Brain microvascular endothelial cell (primary cell): ENCODE measurements around the gene ZNF546.

ENCODE experiments used
- DNase-seq: peaks from one replicate; pipeline ENCODE4 v3.0.0-alpha.2; 2020
- H3K27ac ChIP-seq: fragments of 250-450 bp; sonication (Bioruptor Pico); 2 replicates; pipeline ENCODE4 v1.5.1; 2020; ENCODE audit warnings: mild to moderate bottlenecking, moderate library complexity
- H3K27me3 ChIP-seq: fragments of 250-450 bp; sonication (Bioruptor Pico); replicated peaks from 2 replicates; pipeline ENCODE4 v1.5.1; 2020; ENCODE audit warnings: mild to moderate bottlenecking
- H3K36me3 ChIP-seq: fragments of 250-450 bp; sonication (Bioruptor Pico); replicated peaks from 2 replicates; pipeline ENCODE4 v1.5.1; 2020; ENCODE audit warnings: mild to moderate bottlenecking
- H3K4me3 ChIP-seq: 2 replicates; pipeline ENCODE4 v1.5.1; 2011; ENCODE audit warnings: low read depth, mild to moderate bottlenecking, control low read depth, low read length, moderate library complexity
- CTCF ChIP-seq: IDR thresholded peaks from 2 replicates; pipeline ENCODE4 v1.5.1; 2011; ENCODE audit warnings: low read depth, mild to moderate bottlenecking, moderate library complexity, low read length, control low read depth, inconsistent platforms; ENCODE audit errors: missing control alignments
- in situ Hi-C: cut with HindIII; loops from 2 replicates; pipeline ENCODE4 v1.10.0; 2017; ENCODE audit warnings: low sequenced_read_pairs, low pct_ligation_motif_present

Gene ZNF546

DNA sequence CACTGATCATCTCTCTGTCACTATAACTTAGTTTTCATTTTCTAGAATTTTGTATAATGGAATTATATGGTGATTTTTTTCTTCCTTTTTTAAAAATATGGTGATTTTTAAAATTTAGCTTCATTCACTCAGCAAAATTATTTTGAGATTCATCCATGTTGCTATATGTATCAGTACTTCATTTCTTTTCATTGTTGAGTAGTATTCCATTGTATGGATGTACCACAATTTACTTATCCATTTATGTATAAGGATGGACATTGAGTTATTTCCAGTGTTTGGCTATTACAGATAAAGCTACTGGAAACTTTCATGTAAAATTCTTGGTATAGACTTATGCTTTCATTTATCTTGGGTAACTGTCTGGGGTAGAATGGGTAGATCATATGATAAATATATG, 12.8 kb downstream of the ZNF546 start:
- H3K4me3 ChIP-seq, result no peak overlapping the region

DNA sequence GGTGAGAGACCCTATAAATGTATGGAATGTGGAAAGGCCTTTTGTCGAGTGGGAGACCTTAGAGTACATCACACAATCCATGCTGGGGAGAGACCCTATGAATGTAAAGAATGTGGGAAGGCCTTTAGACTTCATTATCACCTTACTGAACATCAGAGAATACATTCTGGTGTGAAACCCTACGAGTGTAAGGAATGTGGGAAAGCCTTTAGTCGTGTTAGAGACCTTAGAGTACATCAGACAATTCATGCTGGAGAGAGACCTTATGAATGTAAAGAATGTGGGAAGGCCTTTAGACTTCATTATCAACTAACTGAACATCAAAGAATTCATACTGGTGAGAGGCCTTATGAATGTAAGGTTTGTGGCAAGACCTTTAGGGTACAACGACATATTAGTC, 17.1 kb downstream of the ZNF546 start:
- no peak for DNase-seq
- Histone ChIP-seq H3K36me3 (no peaks in the 10 kb centered on the region), H3K4me3 (no peak overlapping the region), H3K27me3 (no peaks in the 10 kb centered on the region), H3K27ac (no peak overlapping the region)
- no peak for TF ChIP-seq CTCF
- in situ Hi-C loops, result no loop called here

More for the DNA sequence above, 12.8 kb downstream of the ZNF546 start:
- in situ Hi-C loops, result no loop called here
- Histone ChIP-seq H3K27me3 (no peaks in the 10 kb centered on the region), H3K36me3 (peaks cover 2% of the 10 kb centered on the region), H3K27ac (no peak overlapping the region)
- DNase-seq, result no peak
- no peak for TF ChIP-seq CTCF

GRCh38 chr19:40023969-40024368, 27.1 kb downstream of the ZNF546 start:
- no peak overlapping the region for H3K27ac ChIP-seq
- DNase-seq, result no peak
- in situ Hi-C loops, result no loop called here
- no peak overlapping the region for H3K4me3 ChIP-seq
- no peak for TF ChIP-seq CTCF
- no peaks in the 10 kb centered on the region for H3K27me3 ChIP-seq
- H3K36me3 ChIP-seq, result no peaks in the 10 kb centered on the region

DNA sequence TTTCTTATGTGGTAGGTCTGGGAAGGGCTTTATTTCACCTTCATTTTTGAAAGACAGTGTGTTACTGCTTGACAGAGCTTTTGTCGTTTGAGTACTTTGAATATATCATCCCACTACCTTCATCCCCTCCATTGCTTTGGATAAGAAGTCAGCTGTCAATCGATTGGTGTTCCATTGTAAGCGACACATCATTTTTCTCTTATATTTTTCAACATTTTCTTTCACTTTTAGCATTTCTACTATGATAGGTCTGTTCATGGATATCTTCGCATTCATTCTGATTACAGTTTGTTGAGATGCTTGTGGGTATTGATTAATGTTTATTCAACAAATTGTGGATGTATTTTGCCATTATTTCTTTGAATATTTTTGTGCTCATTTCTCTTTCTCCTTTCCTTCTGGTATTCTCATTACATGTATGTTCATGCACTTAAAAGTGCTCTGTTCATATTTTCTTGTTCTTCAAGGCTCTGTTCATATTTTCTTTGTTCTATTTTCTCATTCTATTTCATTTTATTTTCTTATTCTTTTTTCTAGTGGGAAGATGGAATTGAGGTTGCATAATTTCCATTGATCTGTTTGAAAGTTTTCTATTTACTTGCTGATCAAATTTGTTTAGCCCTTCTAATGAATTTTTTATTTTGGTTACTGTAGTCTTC, 29.2 kb downstream of the ZNF546 start:
- H3K27me3 ChIP-seq, result no peaks in the 10 kb centered on the region
- H3K27ac ChIP-seq, result no peak overlapping the region
- H3K4me3 ChIP-seq, result no peak overlapping the region
- DNase-seq, result no peak
- in situ Hi-C loops, result no loop called here
- no peaks in the 10 kb centered on the region for H3K36me3 ChIP-seq
- no peak for TF ChIP-seq CTCF

- in situ Hi-C loops, result no loop called here
- H3K4me3 ChIP-seq, result no peak overlapping the region
- H3K27ac ChIP-seq, result no peak overlapping the region
- TF ChIP-seq CTCF, result no peak
- H3K27me3 ChIP-seq, result no peaks in the 10 kb centered on the region
- H3K36me3 ChIP-seq, result no peaks in the 10 kb centered on the region
- DNase-seq, result no peak
These were observed 29.7 kb downstream of the ZNF546 start for GRCh38 chr19:40026597-40026970.

- Histone ChIP-seq H3K27ac (no peak overlapping the region), H3K27me3 (no peaks in the 10 kb centered on the region), H3K36me3 (no peaks in the 10 kb centered on the region), H3K4me3 (no peak overlapping the region)
- TF ChIP-seq CTCF, result no peak
- DNase-seq, result no peak
- in situ Hi-C loops, result no loop called here
These were observed 37.2 kb downstream of the ZNF546 start for GRCh38 chr19:40033989-40034560.
